Adrenal gland (tissue), 12 donors: ENCODE measurements around the gene ALOX15B. TPM values are rescaled to one million over a fixed set of nuclear protein-coding genes. Genes with fewer than 3 reads are reported as not detected.

Experiments
- DNase-seq, 7 donors: peaks; one replicate each; pipeline ENCODE4 v3.0.0-alpha.2; 2019 to 2020
- H3K27ac ChIP-seq, 5 donors: fragments of 200-600 bp; sonication (generic) in 4 of 5; 1 replicate in 3 of 5; 2 replicates in 2 of 5; pipeline versions ENCODE4 v1.5.1 to v1.8.0; 2016 to 2020; ENCODE audit warnings: mild to moderate bottlenecking in 1 of 5
- H3K27me3 ChIP-seq: fragments of 200-600 bp; 2 replicates; pipeline ENCODE4 v1.8.0; 2021
- H3K36me3 ChIP-seq, 2 donors: fragments of 200-600 bp; replicated peaks in 1 of 2; 1 replicate in 1 of 2; 2 replicates in 1 of 2; pipeline versions ENCODE4 v1.5.1 to v1.8.0; 2018 to 2022
- H3K4me1 ChIP-seq, 2 donors: fragments of 200-600 bp; replicated peaks in 1 of 2; 1 replicate in 1 of 2; 2 replicates in 1 of 2; pipeline versions ENCODE4 v1.5.1 to v1.8.0; 2018 to 2021
- H3K4me3 ChIP-seq, 4 donors: fragments of 200-600 bp; sonication (generic) in 3 of 4; one replicate each; pipeline ENCODE4 v1.5.1; 2016 to 2018
- H3K9me3 ChIP-seq, 3 donors: fragments of 200-600 bp; sonication (generic) in 1 of 3; replicated peaks in 1 of 3; 1 replicate in 2 of 3; 2 replicates in 1 of 3; pipeline versions ENCODE4 v1.5.1 to v1.8.0; 2016 to 2021
- CTCF ChIP-seq, 6 experiments: fragments of 450-650 bp in 4 of 6; fragments of 200-600 bp in 2 of 6; sonication (generic) in 1 of 6; IDR thresholded peaks; 1 replicate in 5 of 6; 2 replicates in 1 of 6; pipeline versions ENCODE4 v1.5.1 to v1.8.0; 2016 to 2021; ENCODE audit warnings: antibody characterized with exemption in 6 of 6, mild to moderate bottlenecking in 2 of 6, moderate library complexity in 1 of 6
- POLR2A ChIP-seq, 2 donors: fragments of 450-650 bp; IDR thresholded peaks; one replicate each; pipeline ENCODE4 v1.6.1; 2017; ENCODE audit warnings: antibody characterized with exemption in 2 of 2, mild to moderate bottlenecking in 2 of 2, moderate library complexity in 1 of 2
- WGBS, 4 donors: extraction: QIAGEN DNeasy Blood & Tissue Kit in 2 of 4; methylation state at CpG; one replicate each; pipeline versions ENCODE4 v1.1.5 to v1.1.7; 2013 to 2017; 5-methylcytosine and 5-hydroxymethylcytosine counted together
- intact Hi-C, 2 donors: fragments of 100-400 bp; cut with DNase I; formaldehyde crosslinking; loops; one replicate each; pipeline versions ENCODE4 v1.14.1 to v1.15.0; 2022 to 2023
- polyA plus RNA-seq, 3 donors: library from polyadenylated mRNA; stranded (reverse); fragments of 200-250 nt in 2 of 3; fragments of 350-450 nt in 1 of 3; fragmentation: Illumina TruSeq in 1 of 3; extraction: RNeasy Lipid Tissue Mini Kit (QIAGEN cat#74804) in 1 of 3; gene quantifications; one replicate each; pipeline ENCODE4 v1.2.3, GENCODE V29; 2013 to 2014
- total RNA-seq, 9 donors: library from RNA; depleted of rRNA in 4 of 9; stranded (reverse); fragments of >200 nt in 4 of 9; fragments of 120-200 nt in 1 of 9; fragmentation: NEBNext Ultra II Directional in 1 of 9; extraction: Animal tissue kit (Norgen Biotek cat#: 25700) in 1 of 9; gene quantifications; one replicate each; pipeline versions ENCODE4 v1.1.0 to v1.2.4, GENCODE V29; 2013 to 2023
- donor health status: healthy with polysubstance abuse.
- donor health status: Bipolar disorder and iron deficiency.
- donor health status: DM: yes; HTN: yes; CAD: no.
- donor health status: DM: no; HTN: no; CAD: no.
- donor health status: DM: no; HTN: no; CAD: no.
- donor health status: DM: yes; HTN: yes; CAD: no.

Gene ALOX15B
- total and polyA plus RNA-seq, 12 donors = 1.1 to 9.8 (median 3.9) TPM; not detected in 1

GRCh38 chr17:8005357-8005756 lies 33.5 kb upstream of the ALOX15B start:
- H3K4me1 ChIP-seq = peaks cover 8 to 13% of the 10 kb centered on the region in 2 donors
- H3K27ac ChIP-seq = no peak overlapping the region
- H3K36me3 ChIP-seq = no peaks in the 10 kb centered on the region
- TF ChIP-seq CTCF (IDR thresholded peaks at IDR 0.05) (no peak), POLR2A (IDR thresholded peaks at IDR 0.05) (no peak)
- no peak overlapping the region for H3K4me3 ChIP-seq
- peak in 1 of 7 donors; percentile 2 for DNase-seq
- intact Hi-C loops = no loop called here
- peaks cover 38% of the 10 kb centered on the region for H3K27me3 ChIP-seq
- no peaks in the 10 kb centered on the region for H3K9me3 ChIP-seq
- 80 to 90% (median 86%) methylated on average over 1 of the region's 1 CpG for WGBS, 4 donors

- WGBS, 4 donors = 88 to 94% (median 94%) methylated on average over 17 to 30 of the region's 30 CpGs
- Histone ChIP-seq H3K4me3 (no peak overlapping the region), H3K36me3 (no peaks in the 10 kb centered on the region), H3K27me3 (peaks cover 33% of the 10 kb centered on the region), H3K27ac (no peak overlapping the region), H3K4me1 (peaks cover 8 to 13% of the 10 kb centered on the region in 2 donors), H3K9me3 (no peaks in the 10 kb centered on the region)
- peak in 1 of 7 donors; percentile 12 for DNase-seq
- intact Hi-C loops = no loop called here
- TF ChIP-seq POLR2A (IDR thresholded peaks at IDR 0.05) (no peak), CTCF (IDR thresholded peaks at IDR 0.05) (no peak)
These were observed 32.7 kb upstream of the ALOX15B start for GRCh38 chr17:8005967-8006730.

GRCh38 chr17:8006836-8007680 lies 31.8 kb upstream of the ALOX15B start:
- Histone ChIP-seq H3K4me3 (no peak overlapping the region), H3K27ac (no peak overlapping the region), H3K36me3 (no peaks in the 10 kb centered on the region), H3K4me1 (peaks cover 8 to 13% of the 10 kb centered on the region in 2 donors), H3K9me3 (no peaks in the 10 kb centered on the region), H3K27me3 (peaks cover 29% of the 10 kb centered on the region)
- 71 to 77% (median 74%) methylated on average over 12 to 14 of the region's 14 CpGs for WGBS, 4 donors
- TF ChIP-seq CTCF (IDR thresholded peaks at IDR 0.05) (no peak), POLR2A (IDR thresholded peaks at IDR 0.05) (no peak)
- peak in 1 of 7 donors; percentile 11 for DNase-seq
- intact Hi-C loops = no loop called here

- no peak overlapping the region for H3K27ac ChIP-seq
- H3K36me3 ChIP-seq = no peaks in the 10 kb centered on the region
- no peak for TF ChIP-seq CTCF (IDR thresholded peaks at IDR 0.05)
- TF ChIP-seq POLR2A (IDR thresholded peaks at IDR 0.05) = no peak
- peak in 1 of 7 donors; percentile 12 for DNase-seq
- H3K4me1 ChIP-seq = peaks cover 7% of the 10 kb centered on the region in 2 donors
- no peak overlapping the region for H3K4me3 ChIP-seq
- H3K9me3 ChIP-seq = no peaks in the 10 kb centered on the region
- intact Hi-C loops = no loop called here
- WGBS, 4 donors = 95 to 97% (median 96%) methylated on average over 5 of the region's 5 CpGs
- H3K27me3 ChIP-seq = peaks cover 28% of the 10 kb centered on the region
These were observed 31.0 kb upstream of the ALOX15B start for GRCh38 chr17:8007836-8008235.
